Chondrocyte (in vitro differentiated cells): ENCODE data around the gene ASB3. TPM values are rescaled to one million over a fixed set of nuclear protein-coding genes. Genes with fewer than 3 reads are reported as not detected.
"Not testable (repeated sequence)": the region's sequence is repeated elsewhere in the genome, so short reads cannot be mapped to it uniquely, and the experiment has no call there.

ENCODE experiments used
- DNase-seq: peaks from one replicate; pipeline ENCODE4 v3.0.0; 2021; ENCODE audit warnings: mixed read lengths, low spot score
- H3K27ac Mint-ChIP-seq: one replicate; pipeline ENCODE4 v1.8.0; 2021; ENCODE audit warnings: mild to moderate bottlenecking, moderate library complexity, mixed read lengths; ENCODE audit not compliant: unreplicated experiment
- H3K27me3 Mint-ChIP-seq: 2 replicates; pipeline ENCODE4 v1.8.0; 2021; ENCODE audit warnings: low read depth, mixed read lengths
- H3K36me3 Mint-ChIP-seq: 2 replicates; pipeline ENCODE4 v1.8.0; 2021; ENCODE audit warnings: low read depth, mixed read lengths
- H3K4me1 Mint-ChIP-seq: 2 replicates; pipeline ENCODE4 v1.8.0; 2021; ENCODE audit warnings: low read depth, mild to moderate bottlenecking, mixed read lengths
- H3K4me3 Mint-ChIP-seq: one replicate; pipeline ENCODE4 v1.8.0; 2021; ENCODE audit warnings: mild to moderate bottlenecking, moderate library complexity, mixed read lengths; ENCODE audit not compliant: unreplicated experiment
- H3K9me3 Mint-ChIP-seq: 2 replicates; pipeline ENCODE4 v1.8.0; 2021; ENCODE audit warnings: low read depth, mixed read lengths
- long read RNA-seq: library from polyadenylated mRNA; stranded (forward); transcript quantifications from one replicate; pipeline ENCODE4 v2.0.0, GENCODE V29; 2021
- total RNA-seq: library from RNA; stranded (reverse); gene quantifications from 3 replicates; pipeline ENCODE4 v1.2.1, GENCODE V29; 2021
- TF ChIP-seq, protein P1 (sequence below): fragments of 200-600 bp; sonication (generic); IDR thresholded peaks from 2 replicates; pipeline ENCODE4 v1.5.0; 2021; ENCODE audit warnings: antibody characterized with exemption, mild to moderate bottlenecking, moderate library complexity

The ASB3 gene
- 18.9 to 28.4 TPM (median 20.9 TPM) in 3 replicates for total RNA-seq
- long read RNA-seq, transcript ASB3-201 (10 exons, 2,214 nt) = major isoform, 17 of 26 reads
- long read RNA-seq, partial matches to known transcripts = 0 of 26 reads
- long read RNA-seq, other reads (novel, unspliced or antisense) = 6 of 26 reads

DNA sequence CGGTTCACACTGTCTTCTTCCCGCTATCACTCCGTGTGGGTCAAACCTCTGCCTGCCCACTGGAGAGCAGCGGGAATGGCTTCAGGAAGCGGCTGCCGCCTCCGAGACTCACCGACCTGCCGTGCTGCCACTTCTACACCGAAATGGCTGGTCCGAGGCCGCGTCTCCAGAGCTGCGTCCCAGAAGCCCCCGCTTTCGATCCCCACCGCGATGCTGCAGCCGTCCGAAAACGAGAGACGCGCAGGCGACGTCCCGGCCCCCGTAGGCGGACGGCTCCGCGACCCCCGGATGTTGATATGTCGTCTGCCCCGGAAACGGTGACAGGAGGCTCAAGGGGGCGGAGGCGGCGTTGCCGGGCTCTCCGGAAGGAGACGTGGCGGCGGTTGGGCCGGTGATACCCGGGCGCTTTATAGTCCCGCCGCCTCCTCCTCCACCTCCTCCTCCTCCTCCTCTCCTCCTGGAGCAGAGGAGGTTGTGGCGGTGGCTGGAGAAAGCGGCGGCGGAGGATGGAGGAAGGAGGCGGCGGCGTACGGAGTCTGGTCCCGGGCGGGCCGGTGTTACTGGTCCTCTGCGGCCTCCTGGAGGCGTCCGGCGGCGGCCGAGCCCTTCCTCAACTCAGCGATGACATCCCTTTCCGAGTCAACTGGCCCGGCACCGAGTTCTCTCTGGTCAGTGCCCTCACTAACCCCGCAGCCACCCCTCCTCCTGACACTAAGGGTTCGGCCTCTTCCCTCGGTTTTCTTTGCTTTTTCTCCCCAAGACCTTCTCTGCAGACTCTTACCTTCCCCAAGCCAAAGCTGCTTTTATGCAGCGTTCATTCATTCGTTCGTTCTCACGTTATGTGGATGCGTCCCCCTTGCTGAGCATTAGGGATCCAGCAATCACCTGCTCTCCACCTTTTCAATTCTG is at the start of gene ASB3, which contains the start of gene ERLEC1:
Gene ASB3 (minus strand): TSS at position 249 of the 909 bp plus-strand sequence. CDS start 21,381 bp downstream, outside the sequence.
Gene ERLEC1 (plus strand): TSS at position 340 of the 909 bp plus-strand sequence. CDS start 167 bp downstream, at position 507.
- H3K27me3 Mint-ChIP-seq = no peaks in the 10 kb centered on the region
- H3K9me3 Mint-ChIP-seq = no peaks in the 10 kb centered on the region
- DNase-seq = peak; percentile 96
- H3K36me3 Mint-ChIP-seq = peaks cover 2% of the 10 kb centered on the region
- H3K27ac Mint-ChIP-seq = peak within 1 kb of the TSS; percentile 97
- peaks cover 57% of the 10 kb centered on the region for H3K4me1 Mint-ChIP-seq
- TF ChIP-seq, protein P1, sequence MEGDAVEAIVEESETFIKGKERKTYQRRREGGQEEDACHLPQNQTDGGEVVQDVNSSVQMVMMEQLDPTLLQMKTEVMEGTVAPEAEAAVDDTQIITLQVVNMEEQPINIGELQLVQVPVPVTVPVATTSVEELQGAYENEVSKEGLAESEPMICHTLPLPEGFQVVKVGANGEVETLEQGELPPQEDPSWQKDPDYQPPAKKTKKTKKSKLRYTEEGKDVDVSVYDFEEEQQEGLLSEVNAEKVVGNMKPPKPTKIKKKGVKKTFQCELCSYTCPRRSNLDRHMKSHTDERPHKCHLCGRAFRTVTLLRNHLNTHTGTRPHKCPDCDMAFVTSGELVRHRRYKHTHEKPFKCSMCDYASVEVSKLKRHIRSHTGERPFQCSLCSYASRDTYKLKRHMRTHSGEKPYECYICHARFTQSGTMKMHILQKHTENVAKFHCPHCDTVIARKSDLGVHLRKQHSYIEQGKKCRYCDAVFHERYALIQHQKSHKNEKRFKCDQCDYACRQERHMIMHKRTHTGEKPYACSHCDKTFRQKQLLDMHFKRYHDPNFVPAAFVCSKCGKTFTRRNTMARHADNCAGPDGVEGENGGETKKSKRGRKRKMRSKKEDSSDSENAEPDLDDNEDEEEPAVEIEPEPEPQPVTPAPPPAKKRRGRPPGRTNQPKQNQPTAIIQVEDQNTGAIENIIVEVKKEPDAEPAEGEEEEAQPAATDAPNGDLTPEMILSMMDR = peak; percentile 47
- peak within 1 kb of the TSS; percentile 99 for H3K4me3 Mint-ChIP-seq

GRCh38 chr2:53829980-53830290 is 43.2 kb upstream of the ASB3 start:
- not testable (repeated sequence) for H3K27me3 Mint-ChIP-seq, H3K27ac Mint-ChIP-seq, H3K36me3 Mint-ChIP-seq, DNase-seq, H3K4me3 Mint-ChIP-seq, H3K9me3 Mint-ChIP-seq
- H3K4me1 Mint-ChIP-seq = peaks cover 10% of the 10 kb centered on the region

DNA sequence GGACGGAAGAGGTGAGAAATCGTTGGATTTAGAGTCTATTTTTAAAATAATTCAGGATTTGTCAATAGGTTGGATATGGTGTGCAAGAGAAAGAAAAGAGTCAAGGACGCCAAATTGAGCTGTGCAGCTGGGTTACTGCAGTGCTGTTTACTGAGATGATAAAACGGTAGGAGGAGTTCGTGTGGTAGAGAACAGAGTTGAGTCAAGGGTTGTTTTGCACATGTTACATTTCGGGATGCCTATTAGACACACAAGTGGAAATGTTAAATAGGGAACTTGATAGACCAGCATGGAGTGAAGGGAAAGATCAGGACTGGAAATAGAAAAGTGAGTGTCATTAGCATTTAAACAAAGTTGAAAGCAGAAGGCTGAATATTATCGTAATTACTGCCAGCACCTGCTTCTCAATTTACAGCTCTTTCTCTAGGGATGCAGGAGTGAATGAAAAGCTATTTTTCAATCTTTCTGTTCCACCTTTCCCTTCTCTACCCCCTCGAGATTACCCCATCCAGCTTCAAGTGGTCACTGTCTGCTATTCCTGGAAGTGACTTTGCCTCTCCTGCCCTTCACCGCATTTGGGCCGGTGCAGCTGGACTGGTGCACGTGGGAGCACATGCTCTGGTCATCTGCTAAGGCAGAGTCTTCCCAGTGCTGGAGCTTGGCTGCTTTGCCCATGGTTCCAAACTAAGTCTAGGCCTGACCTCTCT is 42.7 kb upstream of the ASB3 start:
- Mint-ChIP-seq H3K36me3 (no peaks in the 10 kb centered on the region), H3K27me3 (no peaks in the 10 kb centered on the region), H3K4me3 (no peak overlapping the region), H3K27ac (no peak overlapping the region), H3K4me1 (peaks cover 10% of the 10 kb centered on the region), H3K9me3 (no peaks in the 10 kb centered on the region)
- DNase-seq = no peak
- TF ChIP-seq, protein P1 = no peak

DNA sequence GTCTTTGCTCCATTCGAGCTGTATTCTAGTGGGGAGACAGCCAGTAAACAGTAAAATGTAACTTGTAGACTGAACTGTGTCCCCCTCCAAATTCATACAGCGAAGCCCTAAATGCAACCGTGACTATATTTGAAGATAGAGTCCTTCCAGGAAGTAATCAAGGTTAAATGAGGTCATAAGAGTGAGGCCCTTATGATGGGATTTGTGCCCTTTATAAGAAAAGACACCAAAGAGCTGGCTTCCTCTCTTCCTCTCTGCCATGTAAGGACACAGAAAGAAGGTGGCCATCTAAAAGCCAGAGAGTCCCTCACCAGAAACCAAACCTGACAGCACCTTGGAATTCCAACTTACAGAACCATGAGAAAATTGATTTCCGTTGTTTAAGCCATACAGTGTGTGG is 41.6 kb upstream of the ASB3 start:
- no peak for DNase-seq
- H3K4me1 Mint-ChIP-seq = peaks cover 10% of the 10 kb centered on the region
- no peaks in the 10 kb centered on the region for H3K36me3 Mint-ChIP-seq
- no peaks in the 10 kb centered on the region for H3K27me3 Mint-ChIP-seq
- H3K9me3 Mint-ChIP-seq = no peaks in the 10 kb centered on the region
- no peak overlapping the region for H3K27ac Mint-ChIP-seq
- no peak overlapping the region for H3K4me3 Mint-ChIP-seq
- TF ChIP-seq, protein P1 = no peak

DNA sequence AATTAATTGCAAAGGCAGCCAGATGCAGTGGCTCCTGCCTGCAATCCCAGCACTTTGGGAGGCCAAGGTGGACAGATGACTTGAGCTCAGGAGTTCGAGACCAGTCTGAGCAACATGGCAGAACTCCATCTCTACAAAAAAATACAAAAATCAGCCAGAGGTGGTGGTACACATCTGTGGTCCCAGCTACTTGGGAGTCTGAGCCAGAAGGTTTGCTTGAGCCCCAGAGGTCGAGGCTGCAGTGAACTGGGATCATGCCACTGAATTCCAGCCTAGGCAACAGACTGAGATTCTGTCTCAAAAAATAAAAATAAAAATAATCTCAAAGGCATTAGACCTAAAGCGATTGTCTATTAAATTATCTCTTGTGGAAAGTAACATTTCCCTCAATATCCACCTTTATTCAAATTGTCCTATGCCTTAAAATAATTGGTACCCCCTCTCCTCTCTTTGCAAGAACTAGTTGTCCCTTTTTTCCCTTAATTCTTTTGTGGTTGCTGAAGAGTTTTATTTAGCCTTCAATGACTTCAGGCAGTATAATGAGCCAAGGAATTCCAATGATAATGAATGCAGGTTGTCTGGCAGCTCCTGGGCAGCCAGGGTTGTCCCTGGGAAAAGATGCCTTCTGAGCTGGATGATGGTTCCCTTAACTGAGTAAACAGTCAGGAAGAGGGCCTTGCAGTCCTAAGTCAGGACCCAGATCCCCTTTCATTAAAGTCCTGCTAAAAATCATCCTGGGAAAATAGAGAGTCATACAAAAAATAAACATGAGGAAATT is 40.8 kb upstream of the ASB3 start:
- peaks cover 10% of the 10 kb centered on the region for H3K4me1 Mint-ChIP-seq
- no peaks in the 10 kb centered on the region for H3K9me3 Mint-ChIP-seq
- TF ChIP-seq, protein P1 = no peak
- DNase-seq = no peak
- no peaks in the 10 kb centered on the region for H3K36me3 Mint-ChIP-seq
- no peak overlapping the region for H3K4me3 Mint-ChIP-seq
- no peaks in the 10 kb centered on the region for H3K27me3 Mint-ChIP-seq
- no peak overlapping the region for H3K27ac Mint-ChIP-seq
